ENCODE measurements around the gene CACNA1C.

CACNA1C gene

GRCh38 chr12:2233034-2233433, 180.2 kb downstream of the CACNA1C start:
- Mint-ChIP-seq H3K36me3 (no peaks in the 10 kb centered on the region), H3K4me3 (no peak overlapping the region), H3K27me3 (peaks cover 2% of the 10 kb centered on the region), H3K4me1 (ENCODE audit: low read depth) (no peaks in the 10 kb centered on the region), H3K9me3 (ENCODE audit: low read depth) (no peaks in the 10 kb centered on the region), H3K27ac (no peak overlapping the region)

GRCh38 chr12:2234091-2234490, 181.3 kb downstream of the CACNA1C start:
- no peak overlapping the region for H3K4me3 Mint-ChIP-seq
- H3K27ac Mint-ChIP-seq, result no peak overlapping the region
- no peaks in the 10 kb centered on the region for H3K4me1 Mint-ChIP-seq (ENCODE audit: low read depth)
- H3K27me3 Mint-ChIP-seq, result peaks cover 2% of the 10 kb centered on the region
- no peaks in the 10 kb centered on the region for H3K36me3 Mint-ChIP-seq
- no peaks in the 10 kb centered on the region for H3K9me3 Mint-ChIP-seq (ENCODE audit: low read depth)

- Mint-ChIP-seq H3K36me3 (no peaks in the 10 kb centered on the region), H3K27ac (no peak overlapping the region), H3K27me3 (peaks cover 2% of the 10 kb centered on the region), H3K9me3 (ENCODE audit: low read depth) (no peaks in the 10 kb centered on the region), H3K4me1 (ENCODE audit: low read depth) (no peaks in the 10 kb centered on the region), H3K4me3 (no peak overlapping the region)
Measured at GRCh38 chr12:2234646-2235350, 182.0 kb downstream of the CACNA1C start.

GRCh38 chr12:2236506-2237294, 183.9 kb downstream of the CACNA1C start:
- Mint-ChIP-seq H3K27me3 (peaks cover 4% of the 10 kb centered on the region), H3K4me3 (no peak overlapping the region), H3K27ac (no peak overlapping the region), H3K4me1 (ENCODE audit: low read depth) (no peaks in the 10 kb centered on the region), H3K36me3 (no peaks in the 10 kb centered on the region), H3K9me3 (ENCODE audit: low read depth) (no peaks in the 10 kb centered on the region)

- Mint-ChIP-seq H3K4me1 (ENCODE audit: low read depth) (peaks cover 3% of the 10 kb centered on the region), H3K9me3 (ENCODE audit: low read depth) (no peaks in the 10 kb centered on the region), H3K4me3 (no peak overlapping the region), H3K27ac (no peak overlapping the region), H3K36me3 (no peaks in the 10 kb centered on the region), H3K27me3 (peaks cover 3% of the 10 kb centered on the region)
Measured at GRCh38 chr12:2238111-2238510, 185.3 kb downstream of the CACNA1C start.

GRCh38 chr12:2239381-2239871, 186.6 kb downstream of the CACNA1C start:
- Mint-ChIP-seq H3K27ac (no peak overlapping the region), H3K4me1 (ENCODE audit: low read depth) (peaks cover 3% of the 10 kb centered on the region), H3K4me3 (no peak overlapping the region), H3K27me3 (peaks cover 3% of the 10 kb centered on the region), H3K9me3 (ENCODE audit: low read depth) (no peaks in the 10 kb centered on the region), H3K36me3 (no peaks in the 10 kb centered on the region)

GRCh38 chr12:2240390-2240789, 187.6 kb downstream of the CACNA1C start:
- H3K27me3 Mint-ChIP-seq, result peaks cover 3% of the 10 kb centered on the region
- H3K4me1 Mint-ChIP-seq (ENCODE audit: low read depth), result peaks cover 3% of the 10 kb centered on the region

GRCh38 chr12:2240984-2241383, 188.2 kb downstream of the CACNA1C start:
- H3K36me3 Mint-ChIP-seq, result no peaks in the 10 kb centered on the region
- H3K4me3 Mint-ChIP-seq, result no peak overlapping the region
- no peak overlapping the region for H3K27ac Mint-ChIP-seq
- H3K4me1 Mint-ChIP-seq (ENCODE audit: low read depth), result peaks cover 3% of the 10 kb centered on the region
- peaks cover 3% of the 10 kb centered on the region for H3K27me3 Mint-ChIP-seq
- H3K9me3 Mint-ChIP-seq (ENCODE audit: low read depth), result no peaks in the 10 kb centered on the region

More at GRCh38 chr12:2240390-2240789, 187.6 kb downstream of the CACNA1C start:
- Mint-ChIP-seq H3K4me3 (no peak overlapping the region), H3K36me3 (no peaks in the 10 kb centered on the region), H3K9me3 (ENCODE audit: low read depth) (no peaks in the 10 kb centered on the region), H3K27ac (no peak overlapping the region)

GRCh38 chr12:2242216-2242615, 189.4 kb downstream of the CACNA1C start:
- no peak overlapping the region for H3K27ac Mint-ChIP-seq
- H3K4me3 Mint-ChIP-seq, result no peak overlapping the region
- H3K36me3 Mint-ChIP-seq, result no peaks in the 10 kb centered on the region
- H3K27me3 Mint-ChIP-seq, result peaks cover 3% of the 10 kb centered on the region
- H3K9me3 Mint-ChIP-seq (ENCODE audit: low read depth), result no peaks in the 10 kb centered on the region
- peaks cover 3% of the 10 kb centered on the region for H3K4me1 Mint-ChIP-seq (ENCODE audit: low read depth)

GRCh38 chr12:2242816-2243215, 190.0 kb downstream of the CACNA1C start:
- H3K27me3 Mint-ChIP-seq, result peaks cover 3% of the 10 kb centered on the region
- H3K9me3 Mint-ChIP-seq (ENCODE audit: low read depth), result no peaks in the 10 kb centered on the region
- no peak overlapping the region for H3K27ac Mint-ChIP-seq
- H3K4me3 Mint-ChIP-seq, result no peak overlapping the region
- peaks cover 3% of the 10 kb centered on the region for H3K4me1 Mint-ChIP-seq (ENCODE audit: low read depth)
- no peaks in the 10 kb centered on the region for H3K36me3 Mint-ChIP-seq

- Mint-ChIP-seq H3K27me3 (peaks cover 3% of the 10 kb centered on the region), H3K36me3 (no peaks in the 10 kb centered on the region), H3K4me1 (ENCODE audit: low read depth) (peaks cover 3% of the 10 kb centered on the region), H3K27ac (no peak overlapping the region), H3K4me3 (no peak overlapping the region), H3K9me3 (ENCODE audit: low read depth) (no peaks in the 10 kb centered on the region)
Measured at GRCh38 chr12:2243275-2243674, 190.5 kb downstream of the CACNA1C start.

GRCh38 chr12:2244013-2244861, 191.4 kb downstream of the CACNA1C start:
- H3K4me1 Mint-ChIP-seq (ENCODE audit: low read depth), result peaks cover 3% of the 10 kb centered on the region
- no peaks in the 10 kb centered on the region for H3K9me3 Mint-ChIP-seq (ENCODE audit: low read depth)
- H3K27me3 Mint-ChIP-seq, result peaks cover 3% of the 10 kb centered on the region
- H3K4me3 Mint-ChIP-seq, result no peak overlapping the region
- no peaks in the 10 kb centered on the region for H3K36me3 Mint-ChIP-seq
- no peak overlapping the region for H3K27ac Mint-ChIP-seq

GRCh38 chr12:2246358-2246757, 193.6 kb downstream of the CACNA1C start:
- no peaks in the 10 kb centered on the region for H3K9me3 Mint-ChIP-seq (ENCODE audit: low read depth)
- no peak overlapping the region for H3K27ac Mint-ChIP-seq
- H3K27me3 Mint-ChIP-seq, result peaks cover 3% of the 10 kb centered on the region
- no peaks in the 10 kb centered on the region for H3K36me3 Mint-ChIP-seq
- H3K4me1 Mint-ChIP-seq (ENCODE audit: low read depth), result peaks cover 3% of the 10 kb centered on the region
- H3K4me3 Mint-ChIP-seq, result no peak overlapping the region

GRCh38 chr12:2247120-2247519, 194.3 kb downstream of the CACNA1C start:
- Mint-ChIP-seq H3K4me3 (no peak overlapping the region), H3K27ac (no peak overlapping the region), H3K36me3 (no peaks in the 10 kb centered on the region), H3K4me1 (ENCODE audit: low read depth) (peaks cover 3% of the 10 kb centered on the region), H3K27me3 (no peaks in the 10 kb centered on the region), H3K9me3 (ENCODE audit: low read depth) (no peaks in the 10 kb centered on the region)

- Mint-ChIP-seq H3K27me3 (no peaks in the 10 kb centered on the region), H3K4me3 (no peak overlapping the region), H3K27ac (no peak overlapping the region), H3K36me3 (no peaks in the 10 kb centered on the region), H3K9me3 (ENCODE audit: low read depth) (no peaks in the 10 kb centered on the region), H3K4me1 (ENCODE audit: low read depth) (peaks cover 3% of the 10 kb centered on the region)
Measured at GRCh38 chr12:2247596-2247995, 194.8 kb downstream of the CACNA1C start.

Measured in activated naive CD8-positive, alpha-beta T cell (primary cell).